Measurements from ENCODE around the gene EPB41L4A.
"Not testable (repeated sequence)": the region's sequence is repeated elsewhere in the genome, so short reads cannot be mapped to it uniquely, and the experiment has no call there.

The EPB41L4A gene

GRCh38 chr5:112419164-112419985 lies at the start of gene EPB41L4A:
TSS of gene EPB41L4A (minus strand) at chr5:112419277. CDS start at chr5:112419039, 238 bp downstream.
- no peak for DNase-seq

- peak; percentile 29 for DNase-seq
Observed at GRCh38 chr5:112467485-112467884, 48.4 kb upstream of the EPB41L4A start.

GRCh38 chr5:112466261-112466660 lies 47.2 kb upstream of the EPB41L4A start:
- not testable (repeated sequence) for DNase-seq

- not testable (repeated sequence) for DNase-seq
Observed at GRCh38 chr5:112447187-112447760, 28.2 kb upstream of the EPB41L4A start.

- DNase-seq: no peak
Observed at GRCh38 chr5:112445626-112446350, 26.7 kb upstream of the EPB41L4A start.

GRCh38 chr5:112443932-112444331 lies 24.9 kb upstream of the EPB41L4A start:
- not testable (repeated sequence) for DNase-seq

GRCh38 chr5:112440031-112440430 lies 21.0 kb upstream of the EPB41L4A start:
- no peak for DNase-seq

- no peak for DNase-seq
Observed at GRCh38 chr5:112436144-112436543, 17.1 kb upstream of the EPB41L4A start.

GRCh38 chr5:112434641-112435040 lies 15.6 kb upstream of the EPB41L4A start:
- no peak for DNase-seq

- not testable (repeated sequence) for DNase-seq
Observed at GRCh38 chr5:112426202-112426601, 7.1 kb upstream of the EPB41L4A start.

GRCh38 chr5:112419986-112420864 lies 1.1 kb upstream of the EPB41L4A start:
- DNase-seq: peak; percentile 23

- no peak for DNase-seq
Observed at GRCh38 chr5:112418659-112419163, 366 bp downstream of the EPB41L4A start.

GRCh38 chr5:112417931-112418658 lies 982 bp downstream of the EPB41L4A start:
- no peak for DNase-seq

GRCh38 chr5:112415552-112415951 lies 3.5 kb downstream of the EPB41L4A start:
- DNase-seq: no peak

GRCh38 chr5:112413611-112414010 lies 5.5 kb downstream of the EPB41L4A start:
- DNase-seq: no peak

GRCh38 chr5:112412346-112412745 lies 6.7 kb downstream of the EPB41L4A start:
- no peak for DNase-seq

GRCh38 chr5:112411903-112412302 lies 7.2 kb downstream of the EPB41L4A start:
- no peak for DNase-seq

GRCh38 chr5:112407666-112408065 lies 11.4 kb downstream of the EPB41L4A start:
- no peak for DNase-seq

- no peak for DNase-seq
Observed at GRCh38 chr5:112407240-112407639, 11.8 kb downstream of the EPB41L4A start.

- DNase-seq: no peak
Observed at GRCh38 chr5:112403069-112403468, 16.0 kb downstream of the EPB41L4A start.

GRCh38 chr5:112401924-112402323 lies 17.2 kb downstream of the EPB41L4A start:
- no peak for DNase-seq

GRCh38 chr5:112397690-112398089 lies 21.4 kb downstream of the EPB41L4A start:
- no peak for DNase-seq

Data from NCI-H446 treated with DMSO at 0.1 percent for 48 hours (cell line).